Erythroblast (primary cell): ENCODE measurements around the gene CCDC122.
"Not testable (repeated sequence)": the region's sequence is repeated elsewhere in the genome, so short reads cannot be mapped to it uniquely, and the experiment has no call there.

Experiments used
- DNase-seq, 2 experiments: peaks; one replicate each; lab custom pipeline; 2025; lab: John Stamatoyannopoulos, UW
- GATA1 ChIP-seq: IDR thresholded peaks from 2 replicates; pipeline ENCODE4 v1.6.1; 2011; ENCODE audit warnings: low read depth, mild to moderate bottlenecking, control low read depth, low read length, moderate library complexity
- POLR2A ChIP-seq: IDR thresholded peaks from 2 replicates; pipeline ENCODE4 v1.6.1; 2011; ENCODE audit warnings: mild to moderate bottlenecking, low read length

The CCDC122 gene

DNA sequence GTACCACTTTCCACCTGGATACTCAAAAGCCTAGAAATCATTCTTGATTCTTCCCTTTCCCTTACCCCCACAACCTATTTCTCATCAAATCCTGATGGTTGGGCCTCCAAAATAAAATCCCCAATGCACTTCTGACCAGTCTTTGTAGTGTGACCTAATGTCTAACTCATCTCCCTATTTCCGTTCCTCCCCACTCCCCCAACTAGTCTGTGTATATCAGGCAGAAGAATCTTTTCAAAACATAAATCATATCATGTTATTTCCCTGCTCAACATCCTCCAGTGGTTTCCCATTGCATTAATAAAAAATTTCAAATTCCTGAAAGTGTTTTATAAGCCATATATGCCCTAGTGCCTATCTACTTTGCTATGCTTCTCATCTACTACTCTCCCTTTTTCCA is 17.7 kb downstream of the CCDC122 start:
- no peak for DNase-seq
- TF ChIP-seq GATA1 (no peak), POLR2A (no peak)

GRCh38 chr13:43852923-43853404 is 26.6 kb downstream of the CCDC122 start:
- no peak for DNase-seq
- TF ChIP-seq GATA1 = no peak
- no peak for TF ChIP-seq POLR2A

GRCh38 chr13:43850873-43851272 is 28.7 kb downstream of the CCDC122 start:
- DNase-seq = no peak
- TF ChIP-seq POLR2A (no peak), GATA1 (no peak)

DNA sequence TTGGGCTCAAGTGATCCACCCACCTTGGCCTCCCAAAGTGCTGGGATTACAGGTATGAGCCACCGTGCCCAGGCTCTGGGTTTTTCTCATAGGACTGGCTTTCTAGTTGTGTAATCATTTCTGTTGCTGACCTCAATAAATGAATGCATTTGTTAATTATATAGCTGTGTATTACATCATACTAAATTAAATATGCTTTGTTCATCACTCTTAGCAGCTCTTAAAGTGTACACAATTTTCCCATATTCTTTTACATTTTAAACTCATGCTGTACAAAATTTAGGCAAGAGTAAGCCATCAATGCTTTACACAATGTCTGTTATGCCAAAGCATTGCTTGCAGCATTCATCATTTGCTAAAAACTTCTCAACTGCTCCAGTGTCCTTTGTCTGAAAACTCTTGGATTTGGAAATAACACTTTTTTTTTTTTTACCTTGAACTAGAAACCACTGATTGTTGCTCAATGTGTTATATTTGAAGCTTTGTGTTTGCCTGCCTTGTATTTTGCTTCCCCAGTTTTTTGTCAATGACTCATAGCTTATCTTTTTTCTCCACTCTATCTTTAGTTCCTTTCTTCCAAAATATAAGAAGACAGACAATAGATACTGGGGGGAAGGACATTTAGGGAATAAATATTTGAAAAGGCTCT is 31.4 kb downstream of the CCDC122 start:
- TF ChIP-seq GATA1 = no peak
- TF ChIP-seq POLR2A = no peak
- no peak for DNase-seq

DNA sequence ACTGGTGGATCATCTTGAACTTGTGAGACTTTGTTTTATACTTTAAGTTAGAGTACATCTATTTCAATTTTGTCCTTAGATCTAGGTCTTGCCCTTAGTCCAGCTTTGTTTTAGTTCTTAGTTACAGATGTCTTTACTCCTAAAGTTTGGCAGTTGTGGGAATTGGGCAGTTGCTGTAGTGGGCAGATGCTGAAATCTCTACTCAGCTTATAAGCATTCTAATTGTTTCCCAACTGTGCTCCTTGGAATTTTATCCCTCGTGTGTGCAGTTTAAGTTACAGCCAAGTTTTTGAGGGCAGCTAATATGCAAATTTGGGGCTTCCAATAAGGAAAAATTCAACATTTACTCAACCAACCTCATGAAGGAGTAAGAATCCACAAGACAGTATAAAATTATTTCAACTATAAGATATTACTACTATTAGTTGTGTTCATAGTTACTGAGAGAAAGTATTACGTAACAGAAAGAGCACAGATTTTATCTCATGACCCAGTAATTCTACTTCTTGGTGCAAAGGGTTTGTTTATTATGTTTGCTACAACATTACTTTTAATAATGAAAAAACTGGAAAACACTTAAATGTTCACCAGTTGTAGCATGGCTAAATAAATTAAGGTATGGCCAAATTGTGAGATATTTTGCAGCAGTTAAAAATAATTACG is 32.9 kb downstream of the CCDC122 start:
- no peak for DNase-seq

DNA sequence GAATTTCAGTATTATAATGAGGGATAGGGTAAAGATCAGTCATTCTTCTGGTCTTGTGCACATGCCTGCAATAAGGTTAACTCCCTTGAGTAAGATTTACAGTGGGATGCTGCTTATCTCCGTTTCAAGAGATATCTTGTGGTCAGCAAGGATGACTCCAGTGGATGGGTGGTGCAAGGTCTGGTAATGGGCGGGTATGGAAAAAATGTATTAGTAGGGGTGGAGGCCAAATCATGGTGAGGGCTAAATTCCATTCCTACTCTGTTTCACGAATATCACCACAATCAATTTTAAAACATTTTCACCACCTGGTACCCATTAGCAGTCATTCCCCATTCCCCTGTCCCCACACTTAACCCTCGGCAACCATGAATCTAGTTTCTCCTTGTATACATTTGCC is 40.6 kb downstream of the CCDC122 start:
- DNase-seq = peak; percentile 20 to 25
- TF ChIP-seq POLR2A (no peak), GATA1 (no peak)

More for the DNA sequence above, 32.9 kb downstream of the CCDC122 start:
- TF ChIP-seq GATA1 (no peak), POLR2A (no peak)

- peak in 1 of 2 experiments; percentile 2 for DNase-seq
- TF ChIP-seq POLR2A (no peak), GATA1 (no peak)
These were observed 43.8 kb downstream of the CCDC122 start for GRCh38 chr13:43835701-43836100.

GRCh38 chr13:43831088-43831487 is 48.5 kb downstream of the CCDC122 start:
- no peak for TF ChIP-seq GATA1
- TF ChIP-seq POLR2A = no peak
- no peak for DNase-seq

DNA sequence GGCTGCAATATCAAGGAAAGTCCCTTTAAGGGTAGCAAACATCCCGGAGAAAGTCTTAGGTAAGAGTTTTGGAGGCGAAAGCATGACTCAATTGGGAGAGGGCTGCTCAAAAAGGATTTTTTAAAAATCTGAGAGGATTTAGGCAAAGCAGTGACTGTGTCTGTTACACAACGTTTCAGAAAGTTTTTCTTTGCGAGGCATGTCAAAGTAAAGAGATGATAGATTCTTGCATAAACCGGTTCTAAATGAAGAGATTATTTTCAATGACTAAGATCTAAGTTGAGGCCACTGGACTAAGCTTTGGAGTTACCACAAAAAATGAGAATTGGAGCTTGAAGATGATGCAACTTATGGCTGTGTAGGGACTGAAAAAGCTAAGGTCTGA is 49.1 kb downstream of the CCDC122 start:
- TF ChIP-seq POLR2A (no peak), GATA1 (no peak)
- DNase-seq = no peak

DNA sequence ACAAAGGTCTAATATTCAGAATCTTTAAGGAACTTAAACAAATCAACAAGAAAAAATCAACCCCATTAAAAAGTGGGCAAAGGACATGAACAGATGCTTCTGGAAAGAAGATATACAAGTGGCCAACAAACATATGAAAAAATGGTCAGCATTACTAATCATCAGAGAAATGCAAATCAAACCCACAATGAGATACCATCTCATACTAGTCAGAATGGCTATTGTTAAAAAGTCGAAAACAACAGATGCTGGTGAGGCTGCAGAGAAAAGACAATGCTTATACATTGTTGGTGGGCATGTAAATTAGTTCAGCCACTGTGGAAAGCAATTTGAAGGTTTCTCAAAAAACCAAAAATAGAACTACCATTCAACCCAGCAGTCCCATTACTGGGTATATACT is 54.9 kb downstream of the CCDC122 start:
- DNase-seq = not testable (repeated sequence)

DNA sequence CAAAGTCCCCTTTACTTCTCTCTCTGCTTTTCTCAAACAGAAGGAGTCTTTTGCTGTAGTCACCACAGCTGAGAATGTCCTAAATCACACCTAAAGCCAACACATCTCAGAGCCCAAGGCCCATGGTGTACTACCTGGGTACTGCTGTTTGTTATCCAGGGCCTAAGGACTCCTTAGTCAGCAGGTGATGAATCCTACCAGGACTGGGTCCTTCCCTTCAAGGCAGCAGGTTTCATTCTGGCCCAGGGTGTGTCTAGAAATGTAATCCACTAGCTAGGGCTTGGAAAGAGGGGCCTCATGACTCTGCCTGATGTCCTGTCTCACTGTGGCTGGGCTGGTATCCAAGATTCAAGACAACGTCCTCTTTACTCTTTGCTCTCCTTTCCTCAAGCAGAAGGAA is 56.6 kb downstream of the CCDC122 start:
- no peak for TF ChIP-seq POLR2A
- no peak for TF ChIP-seq GATA1
- DNase-seq = no peak

DNA sequence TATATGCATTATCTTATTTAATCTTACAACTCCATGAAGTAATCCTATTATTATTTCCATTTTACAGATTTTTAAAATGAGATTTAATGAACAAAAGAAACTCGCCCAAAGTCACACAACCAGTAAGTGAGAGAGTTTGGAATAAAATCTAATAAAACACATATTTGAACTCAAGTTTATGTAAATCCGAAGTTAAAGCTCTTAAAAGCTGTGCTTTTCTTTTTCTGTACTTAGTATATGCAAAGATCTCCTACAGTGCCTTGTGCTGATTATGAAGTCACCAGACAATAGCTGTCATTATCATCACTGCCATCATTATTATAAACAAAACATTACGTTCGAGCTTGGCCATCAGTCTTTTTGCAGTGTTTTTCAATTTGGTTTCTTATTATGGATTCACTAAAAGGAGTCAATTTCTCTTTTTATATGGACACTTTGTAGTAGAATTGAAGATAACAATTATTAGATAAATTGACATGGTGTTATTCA is 63.1 kb downstream of the CCDC122 start:
- TF ChIP-seq POLR2A = no peak
- no peak for TF ChIP-seq GATA1
- no peak for DNase-seq

GRCh38 chr13:43815204-43815603 is 64.3 kb downstream of the CCDC122 start:
- no peak for DNase-seq
- TF ChIP-seq GATA1 (no peak), POLR2A (no peak)

GRCh38 chr13:43808676-43809075 is 70.9 kb downstream of the CCDC122 start:
- TF ChIP-seq POLR2A = no peak
- TF ChIP-seq GATA1 = no peak

More at GRCh38 chr13:43808676-43809075, 70.9 kb downstream of the CCDC122 start:
- no peak for DNase-seq
